Tibial nerve (tissue), 4 donors: ENCODE measurements around the gene SLC25A36. TPM values are rescaled to one million over a fixed set of nuclear protein-coding genes. Genes with fewer than 3 reads are reported as not detected.

Experiments
- DNase-seq, 2 donors: peaks; one replicate each; pipeline ENCODE4 v3.0.0-alpha.2; 2019; ENCODE audit warnings: low spot score in 2 of 2
- H3K27ac ChIP-seq, 4 donors: fragments of 200-600 bp; sonication (generic) in 3 of 4; one replicate each; pipeline ENCODE4 v1.5.1; 2017 to 2019; ENCODE audit warnings: mild to moderate bottlenecking in 1 of 4
- H3K27me3 ChIP-seq, 2 donors: fragments of 200-600 bp; sonication (generic) in 1 of 2; one replicate each; pipeline versions ENCODE4 v1.5.1 to v1.6.0; 2017 to 2019
- H3K36me3 ChIP-seq, 3 donors: fragments of 200-600 bp; sonication (generic); one replicate each; pipeline ENCODE4 v1.5.1; 2018 to 2019
- H3K4me1 ChIP-seq, 4 donors: fragments of 200-600 bp; sonication (generic) in 3 of 4; one replicate each; pipeline ENCODE4 v1.5.1; 2017 to 2019
- H3K4me3 ChIP-seq, 4 donors: fragments of 200-600 bp; sonication (generic) in 3 of 4; one replicate each; pipeline ENCODE4 v1.5.1; 2017 to 2019; ENCODE audit warnings: mild to moderate bottlenecking in 1 of 4, moderate library complexity in 1 of 4
- H3K9me3 ChIP-seq, 4 donors: fragments of 200-600 bp; sonication (generic) in 3 of 4; one replicate each; pipeline ENCODE4 v1.5.1; 2017 to 2019
- CTCF ChIP-seq, 5 experiments: fragments of 200-600 bp in 3 of 5; fragments of 450-650 bp in 2 of 5; sonication (generic) in 3 of 5; IDR thresholded peaks; one replicate each; pipeline ENCODE4 v1.5.1; 2016 to 2019; ENCODE audit warnings: antibody characterized with exemption in 5 of 5, mild to moderate bottlenecking in 3 of 5, moderate library complexity in 2 of 5
- EP300 ChIP-seq, 2 donors: sonication (generic); formaldehyde crosslinking; IDR thresholded peaks; one replicate each; pipeline ENCODE4 v1.6.1; 2017; ENCODE audit warnings: antibody characterized with exemption in 2 of 2, mild to moderate bottlenecking in 1 of 2
- POLR2A ChIP-seq, 2 donors: fragments of 450-650 bp; IDR thresholded peaks; one replicate each; pipeline ENCODE4 v1.6.1; 2017; ENCODE audit warnings: antibody characterized with exemption in 2 of 2, mild to moderate bottlenecking in 2 of 2, moderate library complexity in 2 of 2
- WGBS, 2 donors: methylation state at CpG; one replicate each; pipeline ENCODE4 v1.1.5; 2018; 5-methylcytosine and 5-hydroxymethylcytosine counted together
- total RNA-seq, 4 donors: library from RNA; depleted of rRNA; stranded (reverse); fragments of >200 nt; gene quantifications; one replicate each; pipeline ENCODE4 v1.1.0, GENCODE V29; 2016

SLC25A36 gene
- total RNA-seq, 4 donors from 2014 or later, result 68.0 to 132 (median 115) TPM

DNA sequence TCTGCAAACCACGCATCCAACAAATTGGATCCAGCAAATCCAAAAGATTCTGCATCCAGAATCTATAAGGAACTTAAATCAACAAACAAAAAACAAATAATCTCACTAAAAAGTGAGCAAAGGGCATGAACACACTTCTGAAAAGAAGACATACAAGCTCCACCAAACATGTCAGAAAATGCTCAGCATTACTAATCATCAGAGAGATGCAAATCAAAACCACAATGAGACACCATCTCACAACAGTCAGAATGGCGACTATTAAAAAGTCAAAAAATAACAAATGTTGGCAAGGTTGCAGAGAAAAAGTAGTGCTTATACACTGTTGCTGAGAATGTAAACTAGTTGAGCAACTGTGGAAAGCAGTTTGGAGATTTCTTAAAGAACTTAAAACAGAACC is 21.6 kb upstream of the SLC25A36 start:
- Histone ChIP-seq H3K27me3 (no peaks in the 10 kb centered on the region), H3K4me1 (no peaks in the 10 kb centered on the region), H3K9me3 (no peaks in the 10 kb centered on the region), H3K36me3 (no peaks in the 10 kb centered on the region), H3K27ac (no peak overlapping the region), H3K4me3 (no peak overlapping the region)
- 73 to 74% methylated on average over 2 of the region's 2 CpGs for WGBS, 2 donors
- TF ChIP-seq POLR2A (IDR thresholded peaks at IDR 0.05) (no peak), CTCF (IDR thresholded peaks at IDR 0.05) (no peak), EP300 (IDR thresholded peaks at IDR 0.05) (no peak)
- DNase-seq, result no peak

- no peak for TF ChIP-seq CTCF (IDR thresholded peaks at IDR 0.05)
- H3K27me3 ChIP-seq, result no peaks in the 10 kb centered on the region
- no peaks in the 10 kb centered on the region for H3K9me3 ChIP-seq
- 13 to 31% methylated on average over 1 of the region's 1 CpG for WGBS, 2 donors
- no peaks in the 10 kb centered on the region for H3K36me3 ChIP-seq
- no peak overlapping the region for H3K27ac ChIP-seq
- no peak for DNase-seq
- H3K4me1 ChIP-seq, result no peaks in the 10 kb centered on the region
- H3K4me3 ChIP-seq, result no peak overlapping the region
These were observed 19.0 kb upstream of the SLC25A36 start for GRCh38 chr3:140922634-140923033.

GRCh38 chr3:140924097-140924873 is 17.4 kb upstream of the SLC25A36 start:
- no peak for DNase-seq
- WGBS, 2 donors, result 68 to 76% methylated on average over 6 of the region's 6 CpGs
- TF ChIP-seq POLR2A (IDR thresholded peaks at IDR 0.05) (no peak), CTCF (IDR thresholded peaks at IDR 0.05) (no peak), EP300 (IDR thresholded peaks at IDR 0.05) (no peak)
- Histone ChIP-seq H3K27ac (no peak overlapping the region), H3K4me1 (no peaks in the 10 kb centered on the region), H3K36me3 (no peaks in the 10 kb centered on the region), H3K4me3 (no peak overlapping the region), H3K27me3 (no peaks in the 10 kb centered on the region), H3K9me3 (no peaks in the 10 kb centered on the region)

GRCh38 chr3:140927279-140928069 is 14.2 kb upstream of the SLC25A36 start:
- Histone ChIP-seq H3K36me3 (no peaks in the 10 kb centered on the region), H3K27ac (no peak overlapping the region), H3K27me3 (no peaks in the 10 kb centered on the region), H3K4me3 (no peak overlapping the region), H3K4me1 (no peaks in the 10 kb centered on the region), H3K9me3 (no peaks in the 10 kb centered on the region)
- 60 to 61% methylated on average over 3 of the region's 3 CpGs for WGBS, 2 donors
- DNase-seq, result no peak
- no peak for TF ChIP-seq POLR2A (IDR thresholded peaks at IDR 0.05)
- TF ChIP-seq CTCF (IDR thresholded peaks at IDR 0.05), result no peak
- no peak for TF ChIP-seq EP300 (IDR thresholded peaks at IDR 0.05)

- H3K4me3 ChIP-seq, result no peak overlapping the region
- H3K9me3 ChIP-seq, result no peaks in the 10 kb centered on the region
- no peaks in the 10 kb centered on the region for H3K4me1 ChIP-seq
- H3K36me3 ChIP-seq, result no peaks in the 10 kb centered on the region
- H3K27me3 ChIP-seq, result no peaks in the 10 kb centered on the region
- 84 to 97% methylated on average over 1 of the region's 1 CpG for WGBS, 2 donors
- TF ChIP-seq CTCF (IDR thresholded peaks at IDR 0.05), result no peak
- no peak for TF ChIP-seq POLR2A (IDR thresholded peaks at IDR 0.05)
- TF ChIP-seq EP300 (IDR thresholded peaks at IDR 0.05), result no peak
- no peak overlapping the region for H3K27ac ChIP-seq
- no peak for DNase-seq
These were observed 12.2 kb upstream of the SLC25A36 start for GRCh38 chr3:140929446-140929845.
